ENCODE measurements around the gene FAM13A. TPM values are rescaled to one million over a fixed set of nuclear protein-coding genes. Genes with fewer than 3 reads are reported as not detected.

FAM13A gene
- total and polyA plus RNA-seq, 2 of the 4 experiments (the other 2 are of a cell fraction), result 13.1 to 22.0 TPM

DNA sequence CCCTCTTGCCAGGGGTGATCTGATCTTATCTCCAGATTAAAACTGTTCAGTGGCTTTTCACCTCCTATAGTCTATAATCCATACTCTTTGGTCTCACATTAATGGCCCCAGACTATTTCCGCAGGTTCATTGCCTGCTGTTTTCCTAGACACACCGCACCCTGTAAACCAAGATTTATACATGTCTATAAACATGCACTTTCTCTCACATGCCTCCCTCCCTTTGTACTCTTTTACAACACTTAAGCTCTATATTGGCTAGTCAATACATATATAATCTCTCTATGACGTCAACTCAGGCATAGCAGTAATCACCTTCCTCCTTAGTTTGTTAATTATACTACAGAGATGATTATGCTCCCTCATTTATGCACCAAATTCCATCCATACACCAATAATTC, 188.5 kb downstream of the FAM13A start:
- Histone ChIP-seq H2AK5ac (ENCODE audit: low read depth, low read length) (no peak overlapping the region), H3K4me3 (ENCODE audit: insufficient read depth, low read depth, low read length) (no peak overlapping the region), H3K56ac (ENCODE audit: extremely low read depth, insufficient read depth, low read length) (no peak overlapping the region), H2BK5ac (ENCODE audit: low read depth, low read length, poor library complexity, severe bottlenecking) (no peak overlapping the region), H3K4me1 (ENCODE audit: control insufficient read depth, insufficient read depth, low read length) (peaks cover under 1% of the 10 kb centered on the region; the same call in 1 of the 2 replicates), H3K23ac (ENCODE audit: low read depth, low read length) (no peak overlapping the region), H4K5ac (ENCODE audit: low read depth, low read length) (no peak overlapping the region), H3K14ac (replicated peaks; ENCODE audit: low read depth, low read length) (no peak overlapping the region), H3K4ac (ENCODE audit: low read depth, low read length) (no peak overlapping the region), H3K4me2 (ENCODE audit: low read depth, low read length) (no peak overlapping the region), H2BK15ac (ENCODE audit: low read depth, low read length) (no peak overlapping the region), H3K18ac (ENCODE audit: low read depth, low read length) (no peak overlapping the region), H2BK120ac (ENCODE audit: low read depth, low read length) (no peak overlapping the region), H3K9me3 (ENCODE audit: control insufficient read depth, insufficient read depth, low read length) (no peaks in the 10 kb centered on the region), H4K8ac (ENCODE audit: low read depth in 2 of 2, low read length in 2 of 2) (no peak overlapping the region), H3K9me1 (ENCODE audit: insufficient read depth, low read length) (no peaks in the 10 kb centered on the region), H3K79me1 (ENCODE audit: low read depth in 1 of 2, low read length in 2 of 2) (peaks cover 0 to 5% of the 10 kb centered on the region in 2 experiments; a peak in 1 of 4 replicates), H3K27ac (ENCODE audit: insufficient read depth, low read length) (no peak overlapping the region), H2BK20ac (ENCODE audit: low read depth, low read length) (no peak overlapping the region), H3K27me3 (ENCODE audit: control insufficient read depth, insufficient read depth, low read length) (no peaks in the 10 kb centered on the region), H3K9ac (ENCODE audit: low read depth, low read length) (no peak overlapping the region), H4K91ac (ENCODE audit: insufficient read depth, low read depth, low read length) (no peak overlapping the region), H2AK9ac (replicated peaks; ENCODE audit: low read depth, low read length, poor library complexity) (no peak overlapping the region), H2AFZ (replicated peaks; ENCODE audit: low read length, poor library complexity) (no peak overlapping the region), H3K36me3 (ENCODE audit: control insufficient read depth, insufficient read depth, low read length) (no peaks in the 10 kb centered on the region), H4K20me1 (ENCODE audit: insufficient read depth, low read length) (no peaks in the 10 kb centered on the region)
- ATAC-seq (ENCODE audit: low read depth) (no peak), DNase-seq (no peak)
- WGBS, 2 experiments (ENCODE audit: extremely low coverage in 2 of 2, insufficient read length in 1 of 2), result 86% methylated on average over 2 of the region's 3 CpGs; no CpG with 5 or more reads in 1 of the 2 experiments
- ChIA-PET POLR2A (ENCODE audit: unreplicated experiment) (no interaction called here), CTCF (no interaction called here)
- BruUV-seq (replicated peaks), result no TSS peak
- intact Hi-C loops (cut with micrococcal nuclease), result loop anchor here (5.0 kb wide), 1 partner anchor 46 kb away; no protein-coding TSS in a partner anchor
- dilution Hi-C loops (cut with HindIII; ENCODE audit: low sequenced_read_pairs, unreplicated experiment), result no loop called here
- in situ Hi-C loops (cut with MboI; ENCODE audit: low sequenced_read_pairs), result no loop called here
- TF ChIP-seq BHLHE40 (IDR thresholded peaks at IDR 0.05; ENCODE audit: low read depth, low read length) (no peak), CEBPB (IDR thresholded peaks at IDR 0.05; ENCODE audit: low read depth, low read length) (no peak), FOS (IDR thresholded peaks at IDR 0.05; ENCODE audit: low read depth, low read length) (no peak), SMC3 (IDR thresholded peaks at IDR 0.05; ENCODE audit: low read depth, low read length) (no peak), NFE2L2 (IDR thresholded peaks at IDR 0.05; ENCODE audit: low read depth, low read length) (no peak), POLR2A (IDR thresholded peaks at IDR 0.05; ENCODE audit: low read depth, low read length) (no peak), RCOR1 (IDR thresholded peaks at IDR 0.05; ENCODE audit: insufficient replicate concordance, low read length) (no peak), RAD21 (IDR thresholded peaks at IDR 0.05; ENCODE audit: low read length) (no peak), MXI1 (IDR thresholded peaks at IDR 0.05; ENCODE audit: borderline replicate concordance, low read depth, low read length) (no peak)

Data from IMR-90 (cell line).